ENCODE results near the gene EIF5.

- TF ChIP-seq CTCF (IDR thresholded peaks at IDR 0.05; ENCODE audit: low read depth, low read length, poor library complexity, severe bottlenecking) (no peak), EZH2phosphoT487 (IDR thresholded peaks at IDR 0.05; ENCODE audit: borderline replicate concordance, low read length) (no peak)
These were observed 5.5 kb downstream of the EIF5 start for GRCh38 chr14:103339561-103339960.
